Measurements from ENCODE around the gene RPA1. TPM values are rescaled to one million over a fixed set of nuclear protein-coding genes. Genes with fewer than 3 reads are reported as not detected.

The RPA1 gene
- total and polyA plus RNA-seq, 10 of the 15 experiments (the other 5 are each of a cell fraction or from before 2014, with no cell fraction given), result 35.9 to 198 (median 71.2) TPM

DNA sequence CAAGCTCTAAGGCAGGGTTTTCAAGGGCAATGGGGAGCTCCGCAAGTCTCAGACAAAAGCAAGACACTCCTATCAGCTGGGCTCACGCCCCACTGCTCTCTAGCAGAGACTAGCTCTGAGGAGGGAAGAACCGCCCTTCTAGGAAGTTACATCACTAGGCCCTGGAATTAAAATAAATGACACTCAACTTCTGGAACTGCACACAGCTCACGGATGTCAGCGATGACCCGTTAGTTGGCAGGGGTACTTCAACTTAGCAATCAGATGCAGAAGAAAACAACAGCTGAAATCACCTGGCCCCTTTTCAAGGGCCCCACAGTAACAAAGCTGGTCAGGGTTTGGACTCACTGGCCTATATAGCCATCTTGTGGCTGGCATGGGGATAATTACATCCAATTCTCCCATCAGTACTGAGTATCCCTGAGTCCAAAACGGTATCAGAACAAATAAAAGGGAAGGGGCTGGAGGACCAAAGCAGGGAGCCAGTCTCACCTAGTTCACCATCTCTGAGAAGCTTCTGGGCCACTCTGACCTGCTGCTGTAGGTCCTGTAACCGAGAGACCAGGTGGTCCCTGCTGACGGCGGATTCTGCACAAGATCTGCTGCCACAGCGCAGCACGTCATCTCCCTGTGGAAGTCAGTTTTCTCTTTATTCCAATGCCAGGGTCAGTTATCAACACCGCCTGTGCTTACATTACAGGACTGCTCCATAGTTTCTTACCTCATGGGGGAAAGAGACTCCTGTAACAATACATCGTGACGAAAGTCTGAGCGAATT is 45.8 kb upstream of the RPA1 start:
- H3K36me3 ChIP-seq (ENCODE audit: control insufficient read depth in 2 of 2, insufficient read depth in 2 of 2, low read length in 1 of 2), result peaks cover 12 to 14% of the 10 kb centered on the region in 2 experiments
- POLR2A ChIA-PET, result interaction anchor here (0.6 to 3.0 kb wide), 7 partner anchors 11 to 544 kb away, joined by 3 to 10 read pairs (median 5); no protein-coding TSS in a partner anchor

More for the DNA sequence above, 45.8 kb upstream of the RPA1 start:
- Histone ChIP-seq H4K20me1 (ENCODE audit: control insufficient read depth, insufficient read depth) (no peaks in the 10 kb centered on the region), H2AFZ (ENCODE audit: control insufficient read depth, low read depth, low read length) (no peak overlapping the region), H3K79me2 (ENCODE audit: control insufficient read depth, insufficient read depth, low read length) (no peaks in the 10 kb centered on the region), H3K4me2 (ENCODE audit: control insufficient read depth, insufficient read depth) (no peak overlapping the region), H3K4me3 (no peak overlapping the region), H3K4me1 (ENCODE audit: control insufficient read depth, insufficient read depth, low read length) (no peaks in the 10 kb centered on the region), H3K27ac (ENCODE audit: control insufficient read depth, insufficient read depth) (no peak overlapping the region), H3K27me3 (replicated peaks in 1 of 2; ENCODE audit: control insufficient read depth in 2 of 2, insufficient read depth in 2 of 2, low read length in 1 of 2) (no peaks in the 10 kb centered on the region), H3K9me3 (replicated peaks; ENCODE audit: control insufficient read depth, insufficient read depth, low read length) (no peaks in the 10 kb centered on the region), H3K9ac (ENCODE audit: control insufficient read depth, insufficient read depth, low read length) (no peak overlapping the region)
- DNase-seq (ENCODE audit: low read depth, low spot score) (no peak), FAIRE-seq (no peak), ATAC-seq (peak; percentile 77)
- peak; percentile 69 for TF ChIP-seq RAD21 (IDR thresholded peaks at IDR 0.05; ENCODE audit: insufficient read depth, low read depth, low read length)
- TF ChIP-seq, protein P1, sequence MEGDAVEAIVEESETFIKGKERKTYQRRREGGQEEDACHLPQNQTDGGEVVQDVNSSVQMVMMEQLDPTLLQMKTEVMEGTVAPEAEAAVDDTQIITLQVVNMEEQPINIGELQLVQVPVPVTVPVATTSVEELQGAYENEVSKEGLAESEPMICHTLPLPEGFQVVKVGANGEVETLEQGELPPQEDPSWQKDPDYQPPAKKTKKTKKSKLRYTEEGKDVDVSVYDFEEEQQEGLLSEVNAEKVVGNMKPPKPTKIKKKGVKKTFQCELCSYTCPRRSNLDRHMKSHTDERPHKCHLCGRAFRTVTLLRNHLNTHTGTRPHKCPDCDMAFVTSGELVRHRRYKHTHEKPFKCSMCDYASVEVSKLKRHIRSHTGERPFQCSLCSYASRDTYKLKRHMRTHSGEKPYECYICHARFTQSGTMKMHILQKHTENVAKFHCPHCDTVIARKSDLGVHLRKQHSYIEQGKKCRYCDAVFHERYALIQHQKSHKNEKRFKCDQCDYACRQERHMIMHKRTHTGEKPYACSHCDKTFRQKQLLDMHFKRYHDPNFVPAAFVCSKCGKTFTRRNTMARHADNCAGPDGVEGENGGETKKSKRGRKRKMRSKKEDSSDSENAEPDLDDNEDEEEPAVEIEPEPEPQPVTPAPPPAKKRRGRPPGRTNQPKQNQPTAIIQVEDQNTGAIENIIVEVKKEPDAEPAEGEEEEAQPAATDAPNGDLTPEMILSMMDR (IDR thresholded peaks at IDR 0.05 in 2 of 3, conservative IDR thresholded peaks at IDR 0.05 in 1 of 3; ENCODE audit: control insufficient read depth in 2 of 3, extremely low read depth in 1 of 3, insufficient read depth in 1 of 3, low read depth in 3 of 3, low read length in 3 of 3), result peak; percentile 39 to 63 (median 50); a peak in 4 of 6 replicates
- no peak for TF ChIP-seq FOS (IDR thresholded peaks at IDR 0.05; ENCODE audit: borderline replicate concordance, extremely low read depth, insufficient read length)
- TF ChIP-seq SMC3 (IDR thresholded peaks at IDR 0.05; ENCODE audit: borderline replicate concordance, low read length), result peak; percentile 79
- ChIA-PET CTCF (interaction anchor here (0.6 to 8.5 kb wide), 17 partner anchors 10 to 210 kb away, joined by 3 to 121 read pairs (median 4); partner anchors contain the start of gene RILP), SMC1A (ENCODE audit: uncharacterized antibody, unreplicated experiment) (interaction anchor here (0.8 to 3.3 kb wide), 11 partner anchors 11 to 115 kb away, joined by 3 to 88 read pairs (median 3); no protein-coding TSS in a partner anchor), RAD21 (ENCODE audit: unreplicated experiment) (interaction anchor here (0.8 to 4.7 kb wide), 8 partner anchors 11 to 115 kb away, joined by 3 to 80 read pairs (median 4); partner anchors contain the start of gene WDR81)
- 85% methylated on average over 16 of the region's 16 CpGs for WGBS (ENCODE audit: insufficient coverage, insufficient replicate concordance, low lambda C conversion rate, missing lambda C conversion rate)
- BruUV-seq (replicated peaks), result no TSS peak
- intact Hi-C loops (cut with micrococcal nuclease; ENCODE audit: unreplicated experiment), result loop anchor here (1.0 to 10.0 kb wide), 2 partner anchors 63 to 119 kb away; no protein-coding TSS in a partner anchor
- in situ Hi-C loops (cut with MboI), result no loop called here
